ENCODE results near the gene NFIA. TPM values are rescaled to one million over a fixed set of nuclear protein-coding genes. Genes with fewer than 3 reads are reported as not detected.

Gene NFIA
- total and polyA plus RNA-seq, 9 of the 15 experiments (the other 6 are each of a cell fraction or from before 2014, with no cell fraction given): 5.3 to 24.9 (median 9.8) TPM

DNA sequence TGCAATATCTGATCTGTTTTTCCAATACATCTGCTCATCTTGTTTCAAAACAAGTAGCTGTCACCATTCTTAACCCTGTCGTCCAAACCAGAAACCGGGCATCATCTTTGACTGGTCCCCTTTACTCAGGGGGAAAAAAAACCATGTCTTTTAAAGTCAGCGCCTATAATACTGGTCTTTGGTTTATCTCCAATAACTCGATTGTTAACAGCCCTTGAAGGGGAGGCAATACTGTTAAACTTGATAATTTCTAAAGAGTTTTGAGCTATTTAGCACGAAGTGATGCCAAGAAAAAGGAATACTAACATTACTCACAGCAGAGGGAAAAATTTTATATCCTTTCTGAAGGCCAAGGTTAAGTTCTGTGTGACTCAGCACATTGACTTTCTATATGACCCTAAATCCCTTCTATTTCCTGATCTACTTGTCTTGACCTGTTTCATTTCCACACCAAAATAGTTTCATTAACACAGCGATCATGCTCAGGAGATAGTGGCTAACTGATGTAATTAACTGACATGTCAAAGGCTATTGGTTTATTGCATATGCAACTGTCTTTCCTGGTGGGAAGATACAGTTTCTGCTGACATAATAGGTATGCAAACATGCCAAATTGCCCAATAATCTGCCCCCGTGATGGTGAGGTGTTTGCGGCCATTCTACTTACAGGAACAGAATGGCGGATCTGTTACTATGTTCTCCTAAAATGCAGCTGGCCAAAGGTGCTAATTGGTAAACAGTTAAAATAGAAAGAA, 59.1 kb downstream of the NFIA start (continued):
- no peak for TF ChIP-seq KLF13 (tag; IDR thresholded peaks at IDR 0.05; ENCODE audit: borderline replicate concordance, low read depth)
- TF ChIP-seq, protein P1, sequence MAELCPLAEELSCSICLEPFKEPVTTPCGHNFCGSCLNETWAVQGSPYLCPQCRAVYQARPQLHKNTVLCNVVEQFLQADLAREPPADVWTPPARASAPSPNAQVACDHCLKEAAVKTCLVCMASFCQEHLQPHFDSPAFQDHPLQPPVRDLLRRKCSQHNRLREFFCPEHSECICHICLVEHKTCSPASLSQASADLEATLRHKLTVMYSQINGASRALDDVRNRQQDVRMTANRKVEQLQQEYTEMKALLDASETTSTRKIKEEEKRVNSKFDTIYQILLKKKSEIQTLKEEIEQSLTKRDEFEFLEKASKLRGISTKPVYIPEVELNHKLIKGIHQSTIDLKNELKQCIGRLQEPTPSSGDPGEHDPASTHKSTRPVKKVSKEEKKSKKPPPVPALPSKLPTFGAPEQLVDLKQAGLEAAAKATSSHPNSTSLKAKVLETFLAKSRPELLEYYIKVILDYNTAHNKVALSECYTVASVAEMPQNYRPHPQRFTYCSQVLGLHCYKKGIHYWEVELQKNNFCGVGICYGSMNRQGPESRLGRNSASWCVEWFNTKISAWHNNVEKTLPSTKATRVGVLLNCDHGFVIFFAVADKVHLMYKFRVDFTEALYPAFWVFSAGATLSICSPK (IDR thresholded peaks at IDR 0.05; ENCODE audit: borderline replicate concordance): no peak
- TF ChIP-seq, protein P2, sequence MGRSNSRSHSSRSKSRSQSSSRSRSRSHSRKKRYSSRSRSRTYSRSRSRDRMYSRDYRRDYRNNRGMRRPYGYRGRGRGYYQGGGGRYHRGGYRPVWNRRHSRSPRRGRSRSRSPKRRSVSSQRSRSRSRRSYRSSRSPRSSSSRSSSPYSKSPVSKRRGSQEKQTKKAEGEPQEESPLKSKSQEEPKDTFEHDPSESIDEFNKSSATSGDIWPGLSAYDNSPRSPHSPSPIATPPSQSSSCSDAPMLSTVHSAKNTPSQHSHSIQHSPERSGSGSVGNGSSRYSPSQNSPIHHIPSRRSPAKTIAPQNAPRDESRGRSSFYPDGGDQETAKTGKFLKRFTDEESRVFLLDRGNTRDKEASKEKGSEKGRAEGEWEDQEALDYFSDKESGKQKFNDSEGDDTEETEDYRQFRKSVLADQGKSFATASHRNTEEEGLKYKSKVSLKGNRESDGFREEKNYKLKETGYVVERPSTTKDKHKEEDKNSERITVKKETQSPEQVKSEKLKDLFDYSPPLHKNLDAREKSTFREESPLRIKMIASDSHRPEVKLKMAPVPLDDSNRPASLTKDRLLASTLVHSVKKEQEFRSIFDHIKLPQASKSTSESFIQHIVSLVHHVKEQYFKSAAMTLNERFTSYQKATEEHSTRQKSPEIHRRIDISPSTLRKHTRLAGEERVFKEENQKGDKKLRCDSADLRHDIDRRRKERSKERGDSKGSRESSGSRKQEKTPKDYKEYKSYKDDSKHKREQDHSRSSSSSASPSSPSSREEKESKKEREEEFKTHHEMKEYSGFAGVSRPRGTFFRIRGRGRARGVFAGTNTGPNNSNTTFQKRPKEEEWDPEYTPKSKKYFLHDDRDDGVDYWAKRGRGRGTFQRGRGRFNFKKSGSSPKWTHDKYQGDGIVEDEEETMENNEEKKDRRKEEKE (IDR thresholded peaks at IDR 0.05; ENCODE audit: borderline replicate concordance in 1 of 2, control insufficient read depth in 1 of 2, low read depth in 2 of 2, low read length in 1 of 2): no peak
- TF ChIP-seq ZC3H11A (IDR thresholded peaks at IDR 0.05; ENCODE audit: low read depth, low read length): no peak
- TF ChIP-seq, protein P3, sequence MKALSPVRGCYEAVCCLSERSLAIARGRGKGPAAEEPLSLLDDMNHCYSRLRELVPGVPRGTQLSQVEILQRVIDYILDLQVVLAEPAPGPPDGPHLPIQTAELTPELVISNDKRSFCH (CRISPR knock-in tag; IDR thresholded peaks at IDR 0.05): no peak
- TF ChIP-seq, protein P3 (tag; IDR thresholded peaks at IDR 0.05): peak; percentile 59; the same call in 1 of the 2 replicates
- peak; percentile 42; the same call in 1 of the 2 replicates for TF ChIP-seq GABPA (tag; conservative IDR thresholded peaks at IDR 0.05; ENCODE audit: low read depth)
- TF ChIP-seq KAT7 (CRISPR knock-in tag; IDR thresholded peaks at IDR 0.05; ENCODE audit: borderline replicate concordance): no peak
- peak; percentile 89 for TF ChIP-seq ATF7 (IDR thresholded peaks at IDR 0.05)
- peak; percentile 67; the same call in 1 of the 2 replicates for TF ChIP-seq SOX6 (IDR thresholded peaks at IDR 0.05)
- TF ChIP-seq BRD9 (IDR thresholded peaks at IDR 0.05; ENCODE audit: low read depth, partially characterized antibody): peak; percentile 31
- no peak for TF ChIP-seq SIN3B (IDR thresholded peaks at IDR 0.05; ENCODE audit: low read depth)
- no peak for TF ChIP-seq MED1 (CRISPR knock-in tag; IDR thresholded peaks at IDR 0.05; ENCODE audit: borderline replicate concordance)
- TF ChIP-seq NCOA1 (IDR thresholded peaks at IDR 0.05; ENCODE audit: low read depth): peak; percentile 66; the same call in 1 of the 2 replicates
- no peak for TF ChIP-seq FUS (optimal IDR thresholded peaks at IDR 0.05; ENCODE audit: low read depth, low read length)
- TF ChIP-seq PML (IDR thresholded peaks at IDR 0.05; ENCODE audit: low read length): no peak
- no peak for TF ChIP-seq NCOA4 (IDR thresholded peaks at IDR 0.05; ENCODE audit: partially characterized antibody)
- no peak for TF ChIP-seq EWSR1 (IDR thresholded peaks at IDR 0.05; ENCODE audit: borderline replicate concordance, low read depth, partially characterized antibody)
- TF ChIP-seq SMAD4 (CRISPR knock-in tag; conservative IDR thresholded peaks at IDR 0.05): no peak; the same call in none of the 2 replicates
- TF ChIP-seq, protein P4, sequence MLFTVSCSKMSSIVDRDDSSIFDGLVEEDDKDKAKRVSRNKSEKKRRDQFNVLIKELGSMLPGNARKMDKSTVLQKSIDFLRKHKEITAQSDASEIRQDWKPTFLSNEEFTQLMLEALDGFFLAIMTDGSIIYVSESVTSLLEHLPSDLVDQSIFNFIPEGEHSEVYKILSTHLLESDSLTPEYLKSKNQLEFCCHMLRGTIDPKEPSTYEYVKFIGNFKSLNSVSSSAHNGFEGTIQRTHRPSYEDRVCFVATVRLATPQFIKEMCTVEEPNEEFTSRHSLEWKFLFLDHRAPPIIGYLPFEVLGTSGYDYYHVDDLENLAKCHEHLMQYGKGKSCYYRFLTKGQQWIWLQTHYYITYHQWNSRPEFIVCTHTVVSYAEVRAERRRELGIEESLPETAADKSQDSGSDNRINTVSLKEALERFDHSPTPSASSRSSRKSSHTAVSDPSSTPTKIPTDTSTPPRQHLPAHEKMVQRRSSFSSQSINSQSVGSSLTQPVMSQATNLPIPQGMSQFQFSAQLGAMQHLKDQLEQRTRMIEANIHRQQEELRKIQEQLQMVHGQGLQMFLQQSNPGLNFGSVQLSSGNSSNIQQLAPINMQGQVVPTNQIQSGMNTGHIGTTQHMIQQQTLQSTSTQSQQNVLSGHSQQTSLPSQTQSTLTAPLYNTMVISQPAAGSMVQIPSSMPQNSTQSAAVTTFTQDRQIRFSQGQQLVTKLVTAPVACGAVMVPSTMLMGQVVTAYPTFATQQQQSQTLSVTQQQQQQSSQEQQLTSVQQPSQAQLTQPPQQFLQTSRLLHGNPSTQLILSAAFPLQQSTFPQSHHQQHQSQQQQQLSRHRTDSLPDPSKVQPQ (CRISPR knock-in tag; IDR thresholded peaks at IDR 0.05; ENCODE audit: borderline replicate concordance): no peak
